Epithelial cell of esophagus (primary cell): ENCODE measurements around the gene CDH15.

Source experiments
- DNase-seq: peaks from one replicate; pipeline ENCODE4 v3.0.0; 2010; ENCODE audit warnings: low read depth
- H3K4me3 ChIP-seq: 2 replicates; pipeline ENCODE4 v1.5.1; 2011; ENCODE audit warnings: mild to moderate bottlenecking, low read length, control low read depth
- TF ChIP-seq, protein P1 (sequence below): IDR thresholded peaks from 2 replicates; pipeline ENCODE4 v1.5.1; 2011; ENCODE audit warnings: low read depth, mild to moderate bottlenecking, low read length, control low read depth, inconsistent platforms; ENCODE audit not compliant: insufficient read depth; ENCODE audit errors: missing control alignments

Gene CDH15

DNA sequence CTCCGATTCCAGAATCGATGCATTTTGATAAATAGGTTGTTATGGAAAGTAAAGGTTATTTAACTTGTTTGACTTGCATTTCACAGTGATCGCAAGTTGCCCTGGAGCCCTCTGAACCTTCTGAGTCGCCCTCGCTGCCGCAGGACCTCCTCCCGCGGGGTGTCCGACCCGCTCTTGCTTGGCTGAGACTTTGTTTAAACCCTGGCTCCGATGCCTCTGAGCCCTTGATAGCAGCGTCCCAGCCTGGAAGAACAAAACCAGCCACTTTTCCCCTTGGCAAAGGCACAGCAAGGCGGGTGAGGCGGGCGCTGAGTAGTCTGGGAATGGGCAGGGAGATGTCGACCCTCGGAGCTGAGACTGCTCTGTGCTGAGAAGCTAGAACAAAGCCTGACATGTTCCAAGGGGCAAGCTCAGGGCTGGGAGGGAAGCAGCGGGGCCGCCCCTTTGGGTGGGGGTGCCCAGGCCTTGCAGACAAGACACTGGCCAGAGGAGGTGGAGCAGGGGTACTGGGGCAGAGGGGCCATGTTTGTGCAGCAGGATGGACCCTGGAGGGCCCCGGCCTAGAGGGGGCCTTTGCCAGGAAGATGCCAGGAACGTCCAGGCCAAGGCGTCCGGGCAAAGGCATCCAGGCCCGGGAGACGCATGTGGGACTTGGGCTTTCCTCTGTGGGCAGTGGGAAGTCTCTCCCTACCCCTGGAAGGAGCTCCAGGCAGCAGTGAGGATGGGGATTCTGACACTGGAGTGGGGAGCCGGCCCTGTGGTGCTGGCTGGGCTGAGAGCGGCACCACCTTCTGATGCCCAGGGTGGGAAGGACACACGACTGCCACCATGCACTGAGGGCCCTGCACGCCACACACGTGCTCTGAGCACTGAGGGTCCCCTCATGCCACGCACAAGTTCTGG lies 30.3 kb upstream of the CDH15 start:
- TF ChIP-seq, protein P1, sequence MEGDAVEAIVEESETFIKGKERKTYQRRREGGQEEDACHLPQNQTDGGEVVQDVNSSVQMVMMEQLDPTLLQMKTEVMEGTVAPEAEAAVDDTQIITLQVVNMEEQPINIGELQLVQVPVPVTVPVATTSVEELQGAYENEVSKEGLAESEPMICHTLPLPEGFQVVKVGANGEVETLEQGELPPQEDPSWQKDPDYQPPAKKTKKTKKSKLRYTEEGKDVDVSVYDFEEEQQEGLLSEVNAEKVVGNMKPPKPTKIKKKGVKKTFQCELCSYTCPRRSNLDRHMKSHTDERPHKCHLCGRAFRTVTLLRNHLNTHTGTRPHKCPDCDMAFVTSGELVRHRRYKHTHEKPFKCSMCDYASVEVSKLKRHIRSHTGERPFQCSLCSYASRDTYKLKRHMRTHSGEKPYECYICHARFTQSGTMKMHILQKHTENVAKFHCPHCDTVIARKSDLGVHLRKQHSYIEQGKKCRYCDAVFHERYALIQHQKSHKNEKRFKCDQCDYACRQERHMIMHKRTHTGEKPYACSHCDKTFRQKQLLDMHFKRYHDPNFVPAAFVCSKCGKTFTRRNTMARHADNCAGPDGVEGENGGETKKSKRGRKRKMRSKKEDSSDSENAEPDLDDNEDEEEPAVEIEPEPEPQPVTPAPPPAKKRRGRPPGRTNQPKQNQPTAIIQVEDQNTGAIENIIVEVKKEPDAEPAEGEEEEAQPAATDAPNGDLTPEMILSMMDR, result no peak
- no peak for DNase-seq
- H3K4me3 ChIP-seq, result no peak overlapping the region

DNA sequence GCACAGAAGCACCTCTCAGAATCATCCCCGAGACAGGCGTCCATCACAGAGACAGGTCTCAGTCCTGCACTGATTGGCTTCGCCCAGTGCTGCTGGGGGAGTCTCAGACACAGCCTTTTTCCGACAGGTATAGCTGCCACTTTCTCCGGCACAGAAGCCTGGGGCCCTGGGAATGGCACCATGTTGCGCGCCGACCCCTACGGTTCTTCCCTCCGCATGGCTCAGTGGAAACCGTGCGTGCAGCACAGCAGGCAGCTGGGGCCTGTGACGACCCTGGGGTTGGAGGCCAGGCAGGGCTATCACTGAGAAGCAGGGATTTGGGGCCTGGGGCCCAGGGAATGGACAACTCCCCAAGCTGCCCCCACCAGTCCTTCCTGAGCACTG lies 29.7 kb upstream of the CDH15 start:
- no peak overlapping the region for H3K4me3 ChIP-seq
- DNase-seq, result no peak

DNA sequence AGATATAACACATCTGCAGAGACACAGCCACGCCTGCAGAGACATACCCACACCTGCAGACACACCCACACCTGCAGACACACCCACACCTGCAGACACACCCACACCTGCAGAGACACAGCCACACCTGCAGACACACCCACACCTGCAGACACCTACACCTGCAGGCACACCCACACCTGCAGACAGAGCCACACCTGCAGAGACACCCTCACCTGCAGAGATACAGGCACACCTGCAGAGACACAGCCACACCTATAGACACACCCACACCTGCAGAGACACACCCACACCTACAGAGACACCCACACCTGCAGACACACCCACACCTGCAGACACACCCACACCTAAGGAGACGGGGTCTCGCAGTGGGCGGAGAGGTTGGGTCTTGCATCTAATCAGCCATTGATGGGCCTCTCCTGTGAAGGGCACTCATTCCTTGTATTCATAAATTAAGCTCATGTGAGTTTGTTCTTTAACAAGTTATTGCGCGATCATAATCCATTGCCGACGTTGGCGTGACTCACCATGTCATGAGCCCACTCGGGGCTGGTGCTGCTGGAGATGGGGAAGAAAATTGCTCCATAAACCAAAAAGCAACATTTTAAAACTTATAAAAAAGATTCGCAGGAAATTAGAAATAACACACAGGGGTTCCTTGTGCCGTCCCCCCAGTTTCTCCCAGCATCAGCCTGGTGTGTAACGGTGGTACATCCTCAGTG lies 28.9 kb upstream of the CDH15 start:
- DNase-seq, result peak; percentile 30
- TF ChIP-seq, protein P1, result no peak
- no peak overlapping the region for H3K4me3 ChIP-seq

More for the DNA sequence above, 29.7 kb upstream of the CDH15 start:
- TF ChIP-seq, protein P1, result no peak

DNA sequence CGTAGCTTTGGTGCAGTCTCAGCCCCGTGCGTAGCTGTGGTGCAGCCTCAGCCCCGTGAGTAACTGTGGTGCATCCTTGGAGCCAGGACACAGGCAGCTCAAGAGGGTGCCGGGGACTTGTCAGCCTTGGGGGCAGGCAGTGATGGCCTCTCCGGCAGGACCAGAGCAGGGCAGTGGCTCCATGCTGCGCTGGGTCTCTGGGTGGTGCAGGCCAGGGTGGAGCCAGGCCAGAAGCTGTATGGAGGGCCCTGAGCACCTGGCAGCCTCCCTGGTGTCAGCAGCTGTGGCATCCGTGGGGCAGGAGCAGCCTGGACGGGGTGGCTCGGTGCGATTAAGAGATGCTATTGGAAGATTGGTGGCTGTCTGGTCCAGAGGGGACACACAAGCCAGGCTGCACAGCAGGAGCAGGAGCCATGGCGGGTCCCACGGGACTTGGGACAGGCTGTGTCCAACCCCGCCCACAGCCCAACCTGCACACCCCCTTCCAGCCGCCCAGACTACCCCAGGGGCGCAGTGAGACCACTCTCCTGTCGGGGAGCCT lies 28.3 kb upstream of the CDH15 start:
- TF ChIP-seq, protein P1, result no peak
- H3K4me3 ChIP-seq, result no peak overlapping the region
- no peak for DNase-seq

DNA sequence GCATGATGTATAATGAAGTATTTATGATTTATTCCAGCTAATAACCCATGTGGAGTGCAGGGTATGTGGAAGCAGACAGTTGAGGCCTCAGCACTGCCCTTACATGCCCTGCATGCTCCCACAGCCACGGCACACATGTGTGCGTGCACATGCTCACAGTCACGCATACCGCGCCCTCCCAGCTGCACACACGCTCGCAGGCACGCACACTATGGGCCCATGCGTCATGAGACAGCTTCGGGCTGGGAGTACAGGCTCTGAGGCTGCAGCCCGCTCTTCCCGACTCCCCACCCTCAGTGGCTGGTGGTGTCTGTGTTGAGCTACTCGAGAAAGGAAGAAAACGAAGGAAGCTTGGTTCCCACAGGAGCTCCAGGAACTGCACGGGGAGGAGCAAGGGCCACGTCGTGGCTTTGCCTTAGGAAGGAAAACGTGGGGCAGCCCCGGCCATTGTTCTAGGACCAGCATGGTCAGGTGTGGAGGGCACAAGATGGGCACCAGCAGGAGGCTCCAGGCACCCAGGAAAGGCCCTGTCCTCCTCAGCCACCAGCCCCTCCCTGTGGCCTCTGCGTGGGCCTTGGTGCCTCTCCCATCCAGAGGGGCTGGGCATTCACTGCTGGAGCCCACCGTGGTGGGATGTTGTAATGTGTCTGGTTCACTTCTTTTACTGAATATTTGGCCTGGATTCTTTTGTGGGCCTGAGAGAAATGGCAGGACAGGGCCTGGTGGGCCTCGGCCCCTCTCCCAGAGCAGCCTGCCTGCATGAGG lies 27.5 kb upstream of the CDH15 start:
- no peak overlapping the region for H3K4me3 ChIP-seq
- TF ChIP-seq, protein P1, result no peak
- DNase-seq, result no peak

DNA sequence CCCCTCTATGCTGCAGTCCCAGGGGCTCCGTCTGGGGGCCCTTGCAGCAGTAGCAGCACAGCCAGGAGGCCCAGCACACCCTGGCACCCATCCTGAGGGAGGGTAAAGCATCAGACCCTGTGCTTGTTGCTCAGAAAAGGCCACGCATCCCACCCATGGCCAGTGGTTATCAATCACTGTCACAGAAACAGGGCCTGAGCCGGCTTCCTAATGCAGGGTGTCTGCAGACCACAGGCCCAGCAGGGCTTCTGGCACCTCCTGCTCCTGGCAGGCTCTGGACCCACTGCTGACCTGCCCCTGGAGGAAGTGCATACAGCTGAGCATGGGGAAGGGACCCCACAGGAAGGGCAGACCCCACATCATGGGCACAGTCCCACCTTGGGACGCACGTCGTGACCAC lies 26.9 kb upstream of the CDH15 start:
- no peak for DNase-seq
- TF ChIP-seq, protein P1, result no peak
- H3K4me3 ChIP-seq, result no peak overlapping the region
